Esophagus squamous epithelium (tissue), 4 donors: ENCODE results near the gene SPOPL.

Experiments used
- POLR2A ChIP-seq, 4 donors: fragments of 450-650 bp; IDR thresholded peaks; one replicate each; pipeline ENCODE4 v1.6.1; 2017; ENCODE audit warnings: antibody characterized with exemption in 4 of 4, mild to moderate bottlenecking in 4 of 4, moderate library complexity in 3 of 4
- TF ChIP-seq, protein P1 (sequence below), 6 experiments: fragments of 450-650 bp in 4 of 6; fragments of 200-600 bp in 2 of 6; sonication (generic) in 2 of 6; IDR thresholded peaks; one replicate each; pipeline ENCODE4 v1.5.1; 2016 to 2019; ENCODE audit warnings: antibody characterized with exemption in 6 of 6, mild to moderate bottlenecking in 4 of 6, moderate library complexity in 4 of 6

DNA sequence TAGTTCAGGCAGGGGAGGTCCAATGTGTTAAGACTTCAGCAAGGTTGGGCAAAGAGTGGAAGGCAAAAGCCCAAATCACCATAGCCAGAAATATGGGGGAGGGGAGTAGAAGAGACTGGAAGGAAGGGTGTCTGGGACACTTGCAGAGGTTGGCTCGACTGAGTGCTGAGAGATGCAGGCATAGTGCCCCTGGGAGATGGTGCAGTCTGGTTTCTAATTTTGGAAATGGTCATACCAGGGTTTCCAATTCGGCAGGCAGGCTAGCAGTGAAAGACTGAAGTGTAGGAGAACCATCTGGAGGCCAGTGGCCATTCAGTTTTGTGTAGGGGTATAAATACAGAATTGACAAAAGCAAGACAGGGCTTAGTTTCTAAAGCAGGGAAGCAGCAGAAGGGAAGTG is 6.2 kb upstream of the SPOPL start:
- TF ChIP-seq, protein P1, sequence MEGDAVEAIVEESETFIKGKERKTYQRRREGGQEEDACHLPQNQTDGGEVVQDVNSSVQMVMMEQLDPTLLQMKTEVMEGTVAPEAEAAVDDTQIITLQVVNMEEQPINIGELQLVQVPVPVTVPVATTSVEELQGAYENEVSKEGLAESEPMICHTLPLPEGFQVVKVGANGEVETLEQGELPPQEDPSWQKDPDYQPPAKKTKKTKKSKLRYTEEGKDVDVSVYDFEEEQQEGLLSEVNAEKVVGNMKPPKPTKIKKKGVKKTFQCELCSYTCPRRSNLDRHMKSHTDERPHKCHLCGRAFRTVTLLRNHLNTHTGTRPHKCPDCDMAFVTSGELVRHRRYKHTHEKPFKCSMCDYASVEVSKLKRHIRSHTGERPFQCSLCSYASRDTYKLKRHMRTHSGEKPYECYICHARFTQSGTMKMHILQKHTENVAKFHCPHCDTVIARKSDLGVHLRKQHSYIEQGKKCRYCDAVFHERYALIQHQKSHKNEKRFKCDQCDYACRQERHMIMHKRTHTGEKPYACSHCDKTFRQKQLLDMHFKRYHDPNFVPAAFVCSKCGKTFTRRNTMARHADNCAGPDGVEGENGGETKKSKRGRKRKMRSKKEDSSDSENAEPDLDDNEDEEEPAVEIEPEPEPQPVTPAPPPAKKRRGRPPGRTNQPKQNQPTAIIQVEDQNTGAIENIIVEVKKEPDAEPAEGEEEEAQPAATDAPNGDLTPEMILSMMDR (IDR thresholded peaks at IDR 0.05): no peak
- TF ChIP-seq POLR2A (IDR thresholded peaks at IDR 0.05): no peak
